K562 (cell line): ENCODE measurements around the gene KLF5. TPM values are rescaled to one million over a fixed set of nuclear protein-coding genes. Genes with fewer than 3 reads are reported as not detected.

Experiments
- ATAC-seq: fragments of 200-7000 bp; cut with Tn5 transposase; 3 replicates; pipeline ENCODE4 v1.9.1; 2020; ENCODE audit warnings: moderate library complexity
- BruUV-seq: library from RNA; stranded (reverse); fragments of 400-500 nt; replicated peaks from 2 replicates; lab custom pipeline; 2021; lab: Mats Ljungman, UMichigan
- CTCF ChIA-PET: fragments of 300-600 bp; formaldehyde crosslinking; extraction: SDS; loops from one replicate; lab custom pipeline; 2021; ENCODE audit warnings: low intra/inter-chr PET ratio; lab: Yijun Ruan, JAX
- POLR2A ChIA-PET: fragments of 300-600, 350-650 bp; sonication (Branson Sonifier 250); formaldehyde crosslinking; extraction: SDS; loops from one replicate; lab custom pipeline; 2021; ENCODE audit warnings: antibody characterized with exemption, inconsistent platforms; lab: Yijun Ruan, JAX
- DNase-seq, 4 experiments: peaks; one replicate each; pipeline versions ENCODE4 v3.0.0 to v3.0.0-alpha.2; 2011 to 2018; ENCODE audit warnings: low spot score in 3 of 4, mixed read lengths in 3 of 4; ENCODE audit errors: extremely low read depth in 1 of 4
- FAIRE-seq: peaks from 2 replicates; lab custom pipeline; 2011; peaks lifted over from hg19 to GRCh38; lab: Jason Lieb, UNC
- H2AFZ ChIP-seq: 2 replicates; pipeline ENCODE4 v1.6.0; 2011; ENCODE audit warnings: low read depth, low read length, control low read depth, inconsistent platforms
- H3K27ac ChIP-seq: fragments of 200-600 bp; 3 replicates; pipeline ENCODE4 v1.8.0; 2011; ENCODE audit warnings: low read depth, mild to moderate bottlenecking, control low read depth, inconsistent platforms, low read length, moderate library complexity, mixed read lengths; ENCODE audit errors: extremely low read depth
- H3K27me3 ChIP-seq, 2 experiments: fragments of 300-600 bp in 1 of 2; 2 replicates in 1 of 2; 3 replicates in 1 of 2; pipeline versions ENCODE4 v1.6.0 to v1.8.0; 2011; ENCODE audit warnings: inconsistent platforms in 2 of 2, low read length in 2 of 2, mild to moderate bottlenecking in 1 of 2, mixed read lengths in 1 of 2, moderate library complexity in 1 of 2; ENCODE audit not compliant: control insufficient read depth in 2 of 2, insufficient read depth in 2 of 2
- H3K36me3 ChIP-seq: fragments of 300-600 bp; 3 replicates; pipeline ENCODE4 v1.8.0; 2011; ENCODE audit warnings: mild to moderate bottlenecking, low read length, inconsistent platforms; ENCODE audit not compliant: control insufficient read depth, insufficient read depth
- H3K4me1 ChIP-seq, 2 experiments: fragments of 200-600 bp in 1 of 2; replicated peaks in 1 of 2; 2 replicates in 1 of 2; 3 replicates in 1 of 2; pipeline versions ENCODE4 v1.5.1 to v1.8.0; 2011; ENCODE audit warnings: inconsistent platforms in 2 of 2, low read length in 2 of 2, mild to moderate bottlenecking in 1 of 2, mixed read lengths in 1 of 2, moderate library complexity in 1 of 2; ENCODE audit not compliant: control insufficient read depth in 2 of 2, insufficient read depth in 2 of 2
- H3K4me2 ChIP-seq: 2 replicates; pipeline ENCODE4 v1.6.1; 2011; ENCODE audit warnings: low read length, control low read depth, inconsistent platforms, mixed read lengths; ENCODE audit not compliant: insufficient read depth
- H3K4me3 ChIP-seq: fragments of 200-600 bp; sonication (generic), shearing (Covaris generic); 2 replicates; pipeline ENCODE4 v1.5.1; 2016; ENCODE audit warnings: control low read depth, inconsistent platforms
- H3K79me2 ChIP-seq: fragments of 200-600 bp; 3 replicates; pipeline ENCODE4 v1.8.0; 2011; ENCODE audit warnings: low read length, inconsistent platforms; ENCODE audit not compliant: control insufficient read depth, insufficient read depth
- H3K9ac ChIP-seq, 2 experiments: 2 replicates each; pipeline versions ENCODE4 v1.6.0 to v1.6.1; 2011; ENCODE audit warnings: low read depth in 2 of 2, low read length in 2 of 2, control low read depth in 1 of 2, inconsistent platforms in 1 of 2, mild to moderate bottlenecking in 1 of 2, mixed read lengths in 1 of 2; ENCODE audit not compliant: insufficient read depth in 1 of 2
- H3K9me1 ChIP-seq: one replicate; pipeline ENCODE4 v1.6.0; 2011; ENCODE audit warnings: inconsistent platforms, mild to moderate bottlenecking, low read length, moderate library complexity; ENCODE audit not compliant: control insufficient read depth, insufficient read depth
- H3K9me3 ChIP-seq: replicated peaks from 2 replicates; pipeline ENCODE4 v1.5.1; 2011; ENCODE audit warnings: low read depth, low read length, inconsistent platforms; ENCODE audit not compliant: control insufficient read depth, insufficient read depth
- H4K20me1 ChIP-seq: replicated peaks from 2 replicates; pipeline ENCODE4 v1.6.1; 2011; ENCODE audit warnings: low read length, inconsistent platforms, mixed read lengths; ENCODE audit not compliant: control insufficient read depth, insufficient read depth
- CEBPG ChIP-seq, 3 experiments: fragments of 200-800 bp in 1 of 3; sonication (Bioruptor generic) in 1 of 3; sonication (generic) in 1 of 3; formaldehyde crosslinking in 1 of 3; IDR thresholded peaks in 2 of 3; conservative IDR thresholded peaks in 1 of 3; 2 replicates each; pipeline versions ENCODE4 v1.6.1 to v1.8.0; 2016 to 2022; ENCODE audit warnings: missing compliant biosample characterization in 2 of 3, missing genetic modification characterization in 2 of 3, mild to moderate bottlenecking in 1 of 3, missing genetic modification reagents in 1 of 3
- CREM ChIP-seq: IDR thresholded peaks from 2 replicates; pipeline ENCODE4 v1.6.1; 2014; ENCODE audit warnings: antibody characterized with exemption, low read depth
- EWSR1 ChIP-seq: fragments of 450-650 bp; IDR thresholded peaks from 2 replicates; pipeline ENCODE4 v1.6.1; 2018; ENCODE audit warnings: borderline replicate concordance, mild to moderate bottlenecking, low read depth, moderate library complexity; ENCODE audit not compliant: partially characterized antibody
- HNRNPK ChIP-seq: fragments of 200-400 bp; formaldehyde crosslinking; IDR thresholded peaks from one replicate; pipeline ENCODE4 v1.6.1; 2018; ENCODE audit warnings: mild to moderate bottlenecking, low read depth, low read length; ENCODE audit not compliant: poor library complexity, severe bottlenecking
- TGIF2 ChIP-seq: sonication (generic); formaldehyde crosslinking; IDR thresholded peaks from 2 replicates; pipeline ENCODE4 v1.8.1; 2022; ENCODE audit warnings: mild to moderate bottlenecking, missing genetic modification reagents, moderate library complexity
- WHSC1 ChIP-seq: IDR thresholded peaks from one replicate; pipeline ENCODE4 v1.6.1; 2012; ENCODE audit warnings: low read length, control low read depth, inconsistent platforms
- ZNF274 ChIP-seq: IDR thresholded peaks from 2 replicates; pipeline ENCODE4 v1.6.1; 2011; ENCODE audit warnings: low read depth, mild to moderate bottlenecking, low read length, moderate library complexity, borderline replicate concordance
- ZNF561 ChIP-seq: fragments of 450-650 bp; formaldehyde crosslinking; conservative IDR thresholded peaks from 2 replicates; pipeline ENCODE4 v1.4.0; 2020; ENCODE audit warnings: mild to moderate bottlenecking, moderate library complexity
- ZNF707 ChIP-seq: fragments of 250-450 bp; sonication (Bioruptor Pico); conservative IDR thresholded peaks from 2 replicates; pipeline ENCODE4 v1.8.0; 2022; ENCODE audit warnings: inconsistent platforms, mild to moderate bottlenecking, moderate library complexity
- WGBS: fragments of 100-300 bp; shearing (Covaris generic); methylation state at CpG from one replicate; pipeline ENCODE4 v1.1.6; 2016; ENCODE audit warnings: low coverage, mixed read lengths; ENCODE audit not compliant: insufficient coverage; ENCODE audit errors: missing lambda C conversion rate; 5-methylcytosine and 5-hydroxymethylcytosine counted together
- in situ Hi-C: fragments of 300-500 bp; cut with MboI; formaldehyde crosslinking; loops from 4 replicates; pipeline ENCODE4 v1.15.0; 2018; ENCODE audit warnings: inconsistent platforms, mixed read lengths
- intact Hi-C: fragments of 100-400 bp; cut with micrococcal nuclease; formaldehyde crosslinking; loops from 2 replicates; pipeline ENCODE4 v1.14.2; 2022
- polyA plus RNA-seq, 8 experiments: library from polyadenylated mRNA; depleted of rRNA in 4 of 8; stranded (reverse) in 5 of 8; unstranded in 3 of 8; fragments of >200 nt; fragmentation: Nextera tagmentation in 2 of 8; fragmentation: Illumina TruSeq in 1 of 8; extraction: Ambion mirVana in 2 of 8; extraction: Trizol in 1 of 8; gene quantifications; 2 replicates each; pipeline versions ENCODE4 v1.2.1 to v1.2.3, GENCODE V29; 2011 to 2014; ENCODE audit warnings: inconsistent platforms in 1 of 8, missing spikeins in 1 of 8
- total RNA-seq, 7 experiments: library from RNA; depleted of rRNA in 6 of 7; stranded (reverse); fragments of >200 nt in 6 of 7; fragmentation: Illumina TruSeq in 2 of 7; extraction: Trizol in 2 of 7; gene quantifications; 2 replicates each; pipeline versions ENCODE4 v1.2.1 to v1.2.3, GENCODE V29; 2011 to 2021; ENCODE audit warnings: low replicate concordance in 1 of 7
- TF ChIP-seq, protein P1 (sequence below): fragments of 450-650 bp; IDR thresholded peaks from 2 replicates; pipeline ENCODE4 v1.6.1; 2018; ENCODE audit warnings: mild to moderate bottlenecking, low read depth; ENCODE audit not compliant: partially characterized antibody

Gene KLF5
- total and polyA plus RNA-seq, 9 of the 15 experiments (the other 6 are each of a cell fraction or from before 2014, with no cell fraction given) = 0.17 to 1.0 (median 0.36) TPM

GRCh38 chr13:73073050-73073449 is 14.2 kb downstream of the KLF5 start:
- no peak overlapping the region for H3K4me3 ChIP-seq
- intact Hi-C loops = no loop called here
- in situ Hi-C loops = no loop called here

DNA sequence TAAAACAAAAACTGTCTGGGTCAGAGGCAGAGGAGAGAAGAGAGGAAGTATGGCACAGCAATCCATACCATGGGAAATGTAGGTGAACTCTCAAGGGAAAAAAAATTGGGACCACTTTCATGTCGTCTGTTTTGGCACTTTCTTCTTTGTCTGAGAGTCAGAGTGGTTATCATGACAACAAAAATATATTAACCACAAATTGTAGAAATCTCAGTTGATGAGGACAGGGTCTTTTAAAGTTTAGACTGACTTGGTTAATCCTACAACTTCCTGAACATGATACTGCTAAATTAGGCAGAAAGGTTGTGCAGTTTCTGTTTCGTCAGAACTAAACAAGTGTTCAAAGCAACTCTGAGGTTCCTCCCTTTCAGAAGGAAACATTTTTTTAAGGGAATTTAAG is 15.2 kb downstream of the KLF5 start:
- in situ Hi-C loops = no loop called here
- 16% methylated on average over 2 of the region's 2 CpGs for WGBS
- FAIRE-seq = no peak

More at GRCh38 chr13:73073050-73073449, 14.2 kb downstream of the KLF5 start:
- no peak for FAIRE-seq
- BruUV-seq = no TSS peak
- H3K9me1 ChIP-seq = no peaks in the 10 kb centered on the region
- H2AFZ ChIP-seq = no peak overlapping the region
- no peak overlapping the region for H3K9ac ChIP-seq
- H3K4me1 ChIP-seq = no peaks in the 10 kb centered on the region
- 24% methylated on average over 3 of the region's 3 CpGs for WGBS
- no peaks in the 10 kb centered on the region for H3K36me3 ChIP-seq
- H3K9me3 ChIP-seq = no peaks in the 10 kb centered on the region
- DNase-seq = no peak
- no peak overlapping the region for H3K4me2 ChIP-seq
- 0 out of 5 replicates have a peak, but pooled peaks cover 0 to 3% of the 10 kb centered on the region in 2 experiments for H3K27me3 ChIP-seq
- H3K27ac ChIP-seq = no peak overlapping the region
- TF ChIP-seq WHSC1 = no peak
- ChIA-PET CTCF (no interaction called here), POLR2A (no interaction called here)
- no peak for ATAC-seq
- H4K20me1 ChIP-seq = no peaks in the 10 kb centered on the region
- no peaks in the 10 kb centered on the region for H3K79me2 ChIP-seq

More for the DNA sequence above, 15.2 kb downstream of the KLF5 start:
- H3K4me3 ChIP-seq = no peak overlapping the region
- H2AFZ ChIP-seq = no peak overlapping the region
- H3K9me1 ChIP-seq = no peaks in the 10 kb centered on the region
- ChIA-PET POLR2A (no interaction called here), CTCF (interaction anchor here (0.6 kb wide), 1 partner anchor 634 kb away, joined by 3 read pairs; no protein-coding TSS in a partner anchor)
- no peaks in the 10 kb centered on the region for H4K20me1 ChIP-seq
- H3K79me2 ChIP-seq = no peaks in the 10 kb centered on the region
- no peaks in the 10 kb centered on the region for H3K9me3 ChIP-seq
- ATAC-seq = no peak
- H3K36me3 ChIP-seq = no peaks in the 10 kb centered on the region
- TF ChIP-seq ZNF561 = no peak
- no peak for TF ChIP-seq CREM
- TF ChIP-seq EWSR1 = no peak
- TF ChIP-seq TGIF2 = no peak
- TF ChIP-seq, protein P1, sequence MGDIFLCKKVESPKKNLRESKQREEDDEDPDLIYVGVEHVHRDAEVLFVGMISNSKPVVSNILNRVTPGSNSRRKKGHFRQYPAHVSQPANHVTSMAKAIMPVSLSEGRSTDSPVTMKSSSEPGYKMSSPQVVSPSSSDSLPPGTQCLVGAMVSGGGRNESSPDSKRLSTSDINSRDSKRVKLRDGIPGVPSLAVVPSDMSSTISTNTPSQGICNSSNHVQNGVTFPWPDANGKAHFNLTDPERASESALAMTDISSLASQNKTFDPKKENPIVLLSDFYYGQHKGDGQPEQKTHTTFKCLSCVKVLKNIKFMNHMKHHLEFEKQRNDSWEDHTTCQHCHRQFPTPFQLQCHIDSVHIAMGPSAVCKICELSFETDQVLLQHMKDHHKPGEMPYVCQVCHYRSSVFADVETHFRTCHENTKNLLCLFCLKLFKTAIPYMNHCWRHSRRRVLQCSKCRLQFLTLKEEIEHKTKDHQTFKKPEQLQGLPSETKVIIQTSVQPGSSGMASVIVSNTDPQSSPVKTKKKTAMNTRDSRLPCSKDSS = no peak
- TF ChIP-seq CEBPG (CRISPR knock-in tag; IDR thresholded peaks at IDR 0.05) = no peak
- TF ChIP-seq CEBPG (tag; conservative IDR thresholded peaks at IDR 0.05 in 1 of 2, IDR thresholded peaks at IDR 0.05 in 1 of 2) = no peak
- TF ChIP-seq ZNF707 = no peak
- no peak for TF ChIP-seq HNRNPK
- TF ChIP-seq ZNF274 = no peak
- 0 out of 5 replicates have a peak, but pooled peaks cover 0 to 3% of the 10 kb centered on the region in 2 experiments for H3K27me3 ChIP-seq
- no TSS peak for BruUV-seq
- H3K4me1 ChIP-seq = no peaks in the 10 kb centered on the region
- no peak overlapping the region for H3K9ac ChIP-seq
- no peak overlapping the region for H3K4me2 ChIP-seq
- intact Hi-C loops = no loop called here
- no peak overlapping the region for H3K27ac ChIP-seq
- DNase-seq = no peak
